ENCODE measurements around the gene FADS2. TPM values are rescaled to one million over a fixed set of nuclear protein-coding genes. Genes with fewer than 3 reads are reported as not detected.
A peak's percentile ranks its signal among the peaks of the same experiment; 100 is the strongest.

Gene FADS2
- total and polyA plus RNA-seq, 9 of the 15 experiments (the other 6 are each of a cell fraction or from before 2014, with no cell fraction given) = 2.9 to 42.8 (median 16.2) TPM

DNA sequence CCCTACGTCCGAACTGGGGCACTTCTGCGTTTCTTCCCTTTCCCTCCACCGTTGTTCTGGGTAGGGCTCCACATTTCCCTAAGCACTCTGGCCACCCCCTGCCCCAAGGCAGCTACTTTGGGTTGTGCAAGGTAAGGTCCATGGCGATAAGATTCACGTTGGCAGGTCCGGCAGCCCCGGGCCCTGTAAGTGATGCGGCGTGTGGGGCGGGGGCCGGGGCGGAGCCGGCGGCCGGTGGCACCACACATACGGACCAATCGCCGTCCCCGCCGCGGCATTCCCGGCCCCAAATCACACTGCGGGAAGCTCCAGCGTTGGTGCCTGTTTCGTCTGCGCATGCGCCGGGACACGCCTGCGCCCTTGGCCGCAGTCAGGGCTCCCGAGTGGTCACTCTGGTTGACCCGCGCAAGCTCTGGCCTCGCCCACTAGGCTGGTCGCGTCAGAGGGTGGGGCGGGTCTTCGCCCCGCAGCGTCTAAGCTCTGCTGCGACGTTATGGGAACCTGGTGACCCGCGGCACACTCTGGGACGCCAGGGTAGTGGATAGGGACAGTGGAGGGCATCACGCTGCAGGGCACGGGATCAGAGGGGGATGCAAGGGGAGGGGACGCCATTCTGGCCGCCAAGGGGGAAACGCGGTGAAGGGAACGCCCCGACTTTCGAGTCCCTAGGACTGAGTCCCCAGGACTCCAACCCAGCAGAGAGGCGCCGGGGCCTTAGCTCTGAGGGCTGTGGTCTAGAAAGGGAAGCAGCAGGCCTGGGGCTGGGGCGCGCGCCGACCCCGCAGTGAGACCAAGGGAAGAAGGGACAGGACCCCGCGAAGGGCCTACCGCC, 12.9 kb upstream of the FADS2 start (continued):
- TF ChIP-seq KDM2B (CRISPR knock-in tag; IDR thresholded peaks at IDR 0.05) = no peak
- TF ChIP-seq HDAC3 (IDR thresholded peaks at IDR 0.05; ENCODE audit: borderline replicate concordance, partially characterized antibody) = no peak
- TF ChIP-seq ZNF696 (CRISPR knock-in tag; conservative IDR thresholded peaks at IDR 0.05) = no peak
- no peak for TF ChIP-seq SMAD2 (IDR thresholded peaks at IDR 0.05; ENCODE audit: low read depth, low read length)
- TF ChIP-seq POU5F1 (IDR thresholded peaks at IDR 0.05; ENCODE audit: borderline replicate concordance, low read depth, low read length, partially characterized antibody) = peak; percentile 70
- TF ChIP-seq CBFA2T2 (conservative IDR thresholded peaks at IDR 0.05) = no peak
- TF ChIP-seq C11orf30 (IDR thresholded peaks at IDR 0.05; ENCODE audit: low read depth) = no peak
- no peak for TF ChIP-seq U2AF2 (optimal IDR thresholded peaks at IDR 0.05; ENCODE audit: low read depth, low read length)
- TF ChIP-seq NFE2L1 (tag; IDR thresholded peaks at IDR 0.05; ENCODE audit: borderline replicate concordance, low read depth) = no peak
- TF ChIP-seq SNIP1 (IDR thresholded peaks at IDR 0.05; ENCODE audit: low read depth) = no peak
- no peak for TF ChIP-seq ZNF121 (CRISPR knock-in tag; conservative IDR thresholded peaks at IDR 0.05)
- TF ChIP-seq, protein P1, sequence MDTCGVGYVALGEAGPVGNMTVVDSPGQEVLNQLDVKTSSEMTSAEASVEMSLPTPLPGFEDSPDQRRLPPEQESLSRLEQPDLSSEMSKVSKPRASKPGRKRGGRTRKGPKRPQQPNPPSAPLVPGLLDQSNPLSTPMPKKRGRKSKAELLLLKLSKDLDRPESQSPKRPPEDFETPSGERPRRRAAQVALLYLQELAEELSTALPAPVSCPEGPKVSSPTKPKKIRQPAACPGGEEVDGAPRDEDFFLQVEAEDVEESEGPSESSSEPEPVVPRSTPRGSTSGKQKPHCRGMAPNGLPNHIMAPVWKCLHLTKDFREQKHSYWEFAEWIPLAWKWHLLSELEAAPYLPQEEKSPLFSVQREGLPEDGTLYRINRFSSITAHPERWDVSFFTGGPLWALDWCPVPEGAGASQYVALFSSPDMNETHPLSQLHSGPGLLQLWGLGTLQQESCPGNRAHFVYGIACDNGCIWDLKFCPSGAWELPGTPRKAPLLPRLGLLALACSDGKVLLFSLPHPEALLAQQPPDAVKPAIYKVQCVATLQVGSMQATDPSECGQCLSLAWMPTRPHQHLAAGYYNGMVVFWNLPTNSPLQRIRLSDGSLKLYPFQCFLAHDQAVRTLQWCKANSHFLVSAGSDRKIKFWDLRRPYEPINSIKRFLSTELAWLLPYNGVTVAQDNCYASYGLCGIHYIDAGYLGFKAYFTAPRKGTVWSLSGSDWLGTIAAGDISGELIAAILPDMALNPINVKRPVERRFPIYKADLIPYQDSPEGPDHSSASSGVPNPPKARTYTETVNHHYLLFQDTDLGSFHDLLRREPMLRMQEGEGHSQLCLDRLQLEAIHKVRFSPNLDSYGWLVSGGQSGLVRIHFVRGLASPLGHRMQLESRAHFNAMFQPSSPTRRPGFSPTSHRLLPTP (IDR thresholded peaks at IDR 0.05; ENCODE audit: borderline replicate concordance, extremely low read depth, insufficient read length) = no peak
- TF ChIP-seq ZBTB17 (CRISPR knock-in tag; IDR thresholded peaks at IDR 0.05) = no peak
- TF ChIP-seq FOXK2 (conservative IDR thresholded peaks at IDR 0.05 in 1 of 2, IDR thresholded peaks at IDR 0.05 in 1 of 2; ENCODE audit: low read depth in 2 of 2) = peak; percentile 9 to 38; a peak in 1 of 4 replicates
